Nephron progenitor cell (in vitro differentiated cells): ENCODE measurements around the gene CD101.

ENCODE experiments used
- DNase-seq: peaks from one replicate; pipeline ENCODE4 v3.0.0; 2021
- H3K27ac Mint-ChIP-seq: 2 replicates; pipeline ENCODE4 v1.8.0; 2021; ENCODE audit warnings: mild to moderate bottlenecking, moderate library complexity, mixed read lengths
- H3K27me3 Mint-ChIP-seq: 2 replicates; pipeline ENCODE4 v1.8.0; 2021; ENCODE audit warnings: mild to moderate bottlenecking, low read depth, mixed read lengths; ENCODE audit not compliant: poor library complexity
- H3K36me3 Mint-ChIP-seq: 2 replicates; pipeline ENCODE4 v1.8.0; 2021; ENCODE audit warnings: low read depth, mixed read lengths
- H3K4me1 Mint-ChIP-seq: 2 replicates; pipeline ENCODE4 v1.8.0; 2021; ENCODE audit warnings: mixed read lengths
- H3K4me3 Mint-ChIP-seq: 2 replicates; pipeline ENCODE4 v1.8.0; 2021; ENCODE audit warnings: mild to moderate bottlenecking, moderate library complexity, mixed read lengths
- H3K9me3 Mint-ChIP-seq: 2 replicates; pipeline ENCODE4 v1.8.0; 2021; ENCODE audit warnings: mild to moderate bottlenecking, moderate library complexity, mixed read lengths
- TF ChIP-seq, protein P1 (sequence below): fragments of 200-600 bp; sonication (generic); IDR thresholded peaks from 2 replicates; pipeline ENCODE4 v1.5.0; 2021; ENCODE audit warnings: antibody characterized with exemption

The CD101 gene

DNA sequence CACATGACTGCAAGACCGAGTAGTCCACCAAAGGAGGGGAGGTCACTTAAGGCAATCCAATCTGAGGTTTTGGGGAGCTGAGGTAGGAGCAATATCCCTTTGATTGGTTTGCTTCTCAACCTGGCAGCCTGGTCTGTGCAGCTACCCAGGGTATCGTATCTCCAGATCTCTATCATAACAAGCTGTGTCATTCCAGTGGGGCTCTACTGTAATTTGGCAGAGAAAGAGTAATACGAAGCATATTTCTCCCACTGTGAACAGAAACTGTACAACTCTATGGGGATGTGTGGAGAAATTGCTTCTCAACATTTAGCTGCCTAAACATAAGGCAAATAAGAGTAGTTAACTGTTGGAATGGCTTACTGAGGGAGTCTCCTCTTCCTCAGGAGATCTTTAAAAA, 20.6 kb downstream of the CD101 start:
- no peaks in the 10 kb centered on the region for H3K27me3 Mint-ChIP-seq
- TF ChIP-seq, protein P1, sequence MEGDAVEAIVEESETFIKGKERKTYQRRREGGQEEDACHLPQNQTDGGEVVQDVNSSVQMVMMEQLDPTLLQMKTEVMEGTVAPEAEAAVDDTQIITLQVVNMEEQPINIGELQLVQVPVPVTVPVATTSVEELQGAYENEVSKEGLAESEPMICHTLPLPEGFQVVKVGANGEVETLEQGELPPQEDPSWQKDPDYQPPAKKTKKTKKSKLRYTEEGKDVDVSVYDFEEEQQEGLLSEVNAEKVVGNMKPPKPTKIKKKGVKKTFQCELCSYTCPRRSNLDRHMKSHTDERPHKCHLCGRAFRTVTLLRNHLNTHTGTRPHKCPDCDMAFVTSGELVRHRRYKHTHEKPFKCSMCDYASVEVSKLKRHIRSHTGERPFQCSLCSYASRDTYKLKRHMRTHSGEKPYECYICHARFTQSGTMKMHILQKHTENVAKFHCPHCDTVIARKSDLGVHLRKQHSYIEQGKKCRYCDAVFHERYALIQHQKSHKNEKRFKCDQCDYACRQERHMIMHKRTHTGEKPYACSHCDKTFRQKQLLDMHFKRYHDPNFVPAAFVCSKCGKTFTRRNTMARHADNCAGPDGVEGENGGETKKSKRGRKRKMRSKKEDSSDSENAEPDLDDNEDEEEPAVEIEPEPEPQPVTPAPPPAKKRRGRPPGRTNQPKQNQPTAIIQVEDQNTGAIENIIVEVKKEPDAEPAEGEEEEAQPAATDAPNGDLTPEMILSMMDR = no peak
- no peak overlapping the region for H3K27ac Mint-ChIP-seq
- H3K4me1 Mint-ChIP-seq = no peaks in the 10 kb centered on the region
- H3K4me3 Mint-ChIP-seq = no peak overlapping the region
- peaks cover 20% of the 10 kb centered on the region for H3K36me3 Mint-ChIP-seq
- no peaks in the 10 kb centered on the region for H3K9me3 Mint-ChIP-seq
- DNase-seq = no peak

DNA sequence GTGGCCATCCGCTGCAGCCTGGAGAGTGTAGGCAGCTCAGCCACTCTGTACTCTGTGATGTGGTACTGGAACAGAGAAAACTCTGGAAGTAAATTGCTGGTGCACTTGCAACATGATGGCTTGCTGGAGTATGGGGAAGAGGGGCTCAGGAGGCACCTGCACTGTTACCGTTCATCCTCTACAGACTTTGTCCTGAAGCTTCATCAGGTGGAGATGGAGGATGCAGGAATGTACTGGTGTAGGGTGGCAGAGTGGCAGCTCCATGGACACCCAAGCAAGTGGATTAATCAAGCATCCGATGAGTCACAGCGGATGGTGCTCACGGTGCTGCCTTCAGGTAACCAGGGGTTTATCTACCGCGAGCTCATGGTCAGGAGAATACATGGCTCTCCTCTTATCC, 24.0 kb downstream of the CD101 start:
- DNase-seq = no peak
- no peaks in the 10 kb centered on the region for H3K9me3 Mint-ChIP-seq
- TF ChIP-seq, protein P1 = no peak
- H3K4me1 Mint-ChIP-seq = peaks cover 7% of the 10 kb centered on the region
- H3K36me3 Mint-ChIP-seq = peaks cover 9% of the 10 kb centered on the region
- no peak overlapping the region for H3K4me3 Mint-ChIP-seq
- H3K27me3 Mint-ChIP-seq = no peaks in the 10 kb centered on the region
- H3K27ac Mint-ChIP-seq = peak overlapping the region; percentile 15

DNA sequence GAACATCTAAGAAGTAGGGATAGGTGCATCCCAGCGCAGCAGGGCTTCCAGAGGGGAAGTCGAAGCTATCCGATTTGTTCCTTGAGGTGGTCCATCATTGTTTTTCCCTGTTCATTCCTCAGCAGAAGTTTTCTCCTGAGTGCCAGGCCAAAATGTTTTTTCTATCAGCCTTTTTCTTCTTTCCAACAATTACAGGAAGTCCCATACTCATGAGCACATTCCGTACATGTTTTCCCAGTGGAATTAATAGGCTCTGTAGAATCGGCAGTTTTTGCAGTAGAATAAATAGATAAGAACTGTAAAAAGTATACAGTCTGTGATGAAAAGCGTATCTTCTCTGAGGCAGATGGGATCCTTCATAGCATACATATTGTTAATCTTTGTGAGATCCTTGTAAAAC, 24.8 kb downstream of the CD101 start:
- Mint-ChIP-seq H3K27me3 (no peaks in the 10 kb centered on the region), H3K4me1 (peaks cover 13% of the 10 kb centered on the region), H3K36me3 (peaks cover 4% of the 10 kb centered on the region), H3K9me3 (no peaks in the 10 kb centered on the region), H3K4me3 (no peak overlapping the region), H3K27ac (no peak overlapping the region)
- DNase-seq = no peak
- TF ChIP-seq, protein P1 = no peak

DNA sequence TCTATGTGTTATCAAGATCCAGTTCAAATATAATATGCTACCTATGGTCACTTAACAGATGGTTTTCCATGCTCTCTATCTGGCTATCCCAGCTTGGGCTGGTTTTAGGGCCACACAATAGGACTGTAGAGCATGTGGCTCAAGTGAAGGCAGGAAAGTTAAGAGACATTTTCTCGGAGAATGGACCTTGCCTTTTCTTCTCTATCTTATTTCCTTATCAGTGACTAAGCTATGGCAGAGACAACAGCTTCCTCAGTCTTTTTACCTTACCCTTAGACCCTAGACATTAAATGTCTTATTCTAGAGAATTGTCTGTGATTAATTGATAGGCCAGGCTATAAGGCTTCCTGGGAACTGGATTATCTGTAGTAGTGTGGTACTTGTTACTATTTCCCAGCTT, 28.1 kb downstream of the CD101 start:
- no peak for DNase-seq
- no peak overlapping the region for H3K4me3 Mint-ChIP-seq
- no peaks in the 10 kb centered on the region for H3K9me3 Mint-ChIP-seq
- H3K27ac Mint-ChIP-seq = no peak overlapping the region
- H3K4me1 Mint-ChIP-seq = peaks cover 44% of the 10 kb centered on the region
- H3K36me3 Mint-ChIP-seq = no peaks in the 10 kb centered on the region
- TF ChIP-seq, protein P1 = no peak
- H3K27me3 Mint-ChIP-seq = peaks cover 2% of the 10 kb centered on the region

DNA sequence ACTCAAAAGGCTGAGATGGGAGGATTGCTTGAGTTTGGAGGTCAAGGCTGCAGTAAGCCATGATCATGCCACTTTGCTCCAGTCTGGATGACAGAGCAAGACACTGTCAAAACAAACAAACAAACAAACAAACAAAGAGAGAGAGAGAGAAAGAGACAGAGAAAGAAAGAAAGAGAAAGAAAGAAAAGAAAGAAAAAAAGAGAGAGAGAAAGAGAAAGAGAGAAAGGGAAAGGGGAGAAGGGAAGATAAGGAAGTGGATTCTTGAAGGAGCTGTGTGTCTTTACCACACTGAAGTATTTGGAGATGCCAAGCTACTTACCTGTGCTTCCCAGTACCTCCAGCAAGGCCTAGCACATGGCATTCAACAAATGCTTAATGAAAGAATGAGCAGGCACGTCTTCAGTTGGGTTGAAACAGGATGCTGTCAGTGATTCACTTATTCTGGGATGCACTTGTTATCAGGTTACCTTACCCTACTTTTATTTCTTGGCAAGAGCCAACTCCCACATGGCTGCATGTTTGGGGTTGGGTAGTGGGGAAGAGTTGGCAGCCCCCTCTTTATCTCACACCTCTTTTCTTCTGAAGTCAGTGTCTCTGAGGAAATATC, 28.8 kb downstream of the CD101 start:
- Mint-ChIP-seq H3K4me1 (peaks cover 50% of the 10 kb centered on the region), H3K27ac (no peak overlapping the region), H3K4me3 (no peak overlapping the region), H3K36me3 (no peaks in the 10 kb centered on the region), H3K27me3 (peaks cover 2% of the 10 kb centered on the region), H3K9me3 (no peaks in the 10 kb centered on the region)
- no peak for DNase-seq
- TF ChIP-seq, protein P1 = no peak

DNA sequence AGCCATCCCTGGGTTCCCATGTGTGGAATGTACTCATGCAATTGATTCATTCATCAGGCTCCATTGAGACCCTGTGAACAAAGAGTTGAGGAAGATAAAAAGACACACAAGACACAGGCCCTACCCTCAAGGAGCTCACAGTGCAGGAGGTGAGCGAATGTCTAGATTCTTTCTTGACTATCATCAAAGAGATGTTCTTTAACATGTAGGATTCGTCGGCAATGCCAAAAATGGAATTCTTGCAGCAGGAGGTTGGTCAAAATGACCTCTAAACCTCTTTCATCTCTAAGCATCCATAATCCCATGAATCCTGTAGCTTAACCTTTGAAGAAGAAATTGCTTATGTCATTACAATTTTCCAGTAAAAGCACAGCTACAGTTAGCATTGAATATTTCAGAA, 30.7 kb downstream of the CD101 start:
- H3K4me1 Mint-ChIP-seq = peaks cover 69% of the 10 kb centered on the region
- no peak overlapping the region for H3K4me3 Mint-ChIP-seq
- H3K27me3 Mint-ChIP-seq = peaks cover 2% of the 10 kb centered on the region
- TF ChIP-seq, protein P1 = no peak
- H3K9me3 Mint-ChIP-seq = no peaks in the 10 kb centered on the region
- no peaks in the 10 kb centered on the region for H3K36me3 Mint-ChIP-seq
- DNase-seq = no peak
- H3K27ac Mint-ChIP-seq = no peak overlapping the region
